Measurements from ENCODE around the gene EVI5.
"Not testable (repeated sequence)": the region's sequence is repeated elsewhere in the genome, so short reads cannot be mapped to it uniquely, and the experiment has no call there.

Gene EVI5

DNA sequence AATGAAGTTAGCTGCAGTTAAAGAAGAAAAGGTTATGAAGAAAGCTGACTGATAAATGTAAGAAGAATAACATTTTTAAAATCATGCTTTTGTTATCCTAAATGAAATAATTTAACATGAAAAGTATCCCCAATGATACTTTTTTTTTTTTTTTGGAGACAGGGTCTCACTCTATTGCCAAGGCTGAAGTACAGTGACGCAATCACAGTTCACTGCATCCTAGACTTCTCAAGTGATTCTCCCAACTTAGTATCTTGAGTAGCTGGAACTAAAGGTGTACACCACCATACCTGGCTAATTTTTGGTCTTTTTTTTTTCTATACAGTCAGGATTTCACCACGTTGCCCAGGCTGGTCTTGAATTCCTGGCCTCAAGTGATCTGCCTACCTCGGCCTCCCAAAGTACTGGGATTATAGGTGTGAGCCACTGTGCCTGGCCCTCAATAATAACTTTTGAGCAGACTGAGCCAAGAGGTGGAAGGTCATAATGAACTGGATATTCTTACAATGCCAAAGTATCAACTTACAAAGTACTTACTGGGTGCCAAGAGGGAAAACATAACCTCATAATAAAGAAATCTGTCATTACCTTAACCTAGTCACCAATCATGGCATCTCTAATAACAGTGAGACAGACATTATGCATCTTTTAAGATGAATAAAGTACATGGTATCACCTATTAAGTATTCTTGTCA is 94.5 kb downstream of the EVI5 start:
- DNase-seq (ENCODE audit: low spot score), result no peak

DNA sequence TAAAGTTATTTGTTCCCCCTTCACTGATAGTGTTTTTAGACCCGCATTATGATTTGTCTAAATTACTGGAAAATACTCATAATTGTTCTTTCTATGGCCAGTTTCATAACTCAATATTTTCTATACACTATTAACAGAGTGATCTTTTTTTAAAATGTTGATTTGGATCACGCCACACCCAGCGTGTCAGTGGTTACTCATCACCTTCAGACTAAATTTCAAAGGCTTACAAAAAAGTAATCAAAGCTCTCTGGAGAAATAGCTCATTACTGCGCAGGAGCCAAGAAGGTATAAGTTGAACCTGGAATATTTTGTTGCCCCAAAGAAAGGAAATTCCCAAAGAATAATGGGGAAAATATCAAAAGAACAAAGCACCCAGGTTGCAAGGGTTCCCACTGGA is 104.9 kb downstream of the EVI5 start:
- no peak for DNase-seq (ENCODE audit: low spot score)

DNA sequence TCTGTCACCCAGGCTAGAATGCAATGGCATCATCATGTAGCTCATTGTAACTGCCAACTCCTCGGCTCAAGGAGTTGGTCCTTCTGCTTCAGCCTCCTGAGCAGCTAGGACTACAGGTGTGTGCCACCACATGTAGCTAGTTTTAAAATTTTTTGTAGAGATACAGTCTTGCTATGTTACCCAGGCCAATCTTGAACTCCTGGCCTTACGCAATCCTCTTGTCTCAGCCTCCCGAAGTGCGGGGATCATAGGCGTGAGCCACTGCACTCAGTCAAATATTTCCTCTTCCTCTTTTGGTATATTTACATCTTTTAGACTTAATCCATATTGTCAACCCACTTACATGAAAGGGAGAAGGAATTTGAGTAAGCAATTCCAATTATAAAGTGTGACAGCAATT is 121.1 kb downstream of the EVI5 start:
- DNase-seq (ENCODE audit: low spot score), result no peak

DNA sequence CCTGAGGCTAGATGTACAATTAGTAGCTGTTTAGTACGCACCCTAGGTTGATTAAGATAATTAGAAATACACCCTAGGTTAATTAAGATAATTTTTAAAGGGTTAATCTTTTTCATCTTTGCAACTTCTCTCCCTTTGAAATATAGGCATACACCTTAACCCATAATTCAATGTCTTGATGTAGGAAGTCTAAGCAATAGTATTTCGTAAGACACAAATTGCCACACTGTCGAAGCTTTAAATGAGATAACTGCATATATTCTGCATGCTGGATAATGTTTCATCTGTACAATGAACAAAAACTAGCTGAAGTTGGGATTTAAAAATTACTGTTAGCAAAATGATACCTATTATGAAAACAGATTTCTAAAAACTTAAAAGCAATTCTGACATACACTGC is 122.9 kb downstream of the EVI5 start:
- no peak for DNase-seq (ENCODE audit: low spot score)

DNA sequence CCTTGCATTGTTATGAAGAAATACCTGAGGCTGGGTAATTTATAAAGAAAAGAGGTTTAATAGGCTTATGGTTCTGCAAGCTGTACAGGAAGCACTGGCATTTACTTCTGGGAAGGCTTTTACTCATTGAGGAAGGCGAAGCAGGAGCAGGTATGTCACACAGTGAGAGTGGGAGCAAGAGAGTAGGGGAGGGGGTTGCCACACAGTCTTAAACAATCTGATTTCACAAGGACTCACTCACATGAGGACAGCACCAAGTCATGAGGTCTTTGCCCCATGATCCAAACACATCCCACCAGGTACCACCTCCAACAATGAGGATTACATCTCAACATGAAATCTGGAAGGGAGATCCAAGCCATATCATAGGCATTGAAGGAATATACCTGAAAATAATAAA is 127.2 kb downstream of the EVI5 start:
- DNase-seq (ENCODE audit: low spot score), result no peak

DNA sequence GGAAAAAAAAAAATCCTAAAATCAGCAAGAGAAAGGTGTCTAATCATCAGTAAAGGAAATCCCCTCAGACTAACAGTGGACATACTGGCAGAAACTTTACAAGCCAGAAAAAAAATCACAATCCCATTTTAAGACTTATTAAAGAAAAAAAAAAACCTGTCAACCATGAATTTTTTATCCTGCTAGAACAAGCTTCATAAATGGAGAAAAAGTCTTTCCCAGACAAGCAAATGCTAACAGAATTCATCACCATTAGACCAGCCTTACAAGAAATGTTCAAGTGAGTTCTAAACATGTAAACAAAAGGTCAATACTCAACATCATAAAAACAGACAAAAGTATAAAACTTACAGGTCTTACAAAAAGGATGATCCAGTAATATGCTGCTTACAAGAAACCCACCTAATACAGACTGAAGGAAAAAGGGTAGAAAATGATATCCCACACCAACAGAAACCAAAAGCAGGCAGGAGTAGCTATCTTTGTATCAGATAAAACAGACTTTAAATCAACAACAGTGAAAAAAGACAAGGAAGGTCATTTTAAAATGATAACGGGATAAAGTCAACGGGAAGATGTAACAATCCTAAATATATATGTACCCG is 129.6 kb downstream of the EVI5 start:
- DNase-seq (ENCODE audit: low spot score), result no peak

DNA sequence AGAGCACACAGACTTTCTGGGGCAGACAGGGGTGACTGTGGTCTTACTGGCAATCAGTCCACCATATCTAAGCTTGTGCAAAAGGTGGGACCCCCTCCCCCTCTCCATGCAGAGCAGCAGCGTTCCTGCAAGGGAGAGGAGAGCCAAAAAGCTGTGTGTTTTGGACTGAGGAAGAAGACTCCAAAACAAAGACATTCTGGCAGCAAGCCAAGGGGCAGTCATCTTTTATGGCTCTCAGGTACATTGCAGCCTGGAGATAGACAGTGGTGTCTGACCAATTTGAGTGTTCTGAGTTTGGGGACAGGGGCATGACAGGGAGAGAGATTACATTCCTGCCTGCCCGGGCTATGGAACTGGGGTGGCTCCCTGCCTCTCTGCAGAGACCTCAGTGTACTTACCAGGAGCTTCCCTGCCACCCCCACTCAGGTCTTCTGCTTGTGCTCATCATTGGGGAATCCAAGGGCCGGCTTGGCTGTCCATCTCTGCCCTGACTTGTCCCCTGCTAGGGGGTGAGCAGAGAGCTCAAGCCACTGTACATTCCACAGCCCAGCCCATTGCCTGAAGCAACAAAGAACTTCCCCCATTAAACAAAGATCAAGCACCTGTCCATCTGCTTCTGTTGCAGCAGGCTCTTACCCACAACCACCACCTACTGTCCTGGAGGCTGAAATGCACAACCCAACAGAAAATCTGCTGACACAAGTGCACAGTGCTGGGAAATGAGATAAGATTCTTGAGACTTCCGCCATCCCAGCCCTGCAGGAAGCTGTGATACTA is 131.1 kb downstream of the EVI5 start:
- DNase-seq (ENCODE audit: low spot score), result no peak

DNA sequence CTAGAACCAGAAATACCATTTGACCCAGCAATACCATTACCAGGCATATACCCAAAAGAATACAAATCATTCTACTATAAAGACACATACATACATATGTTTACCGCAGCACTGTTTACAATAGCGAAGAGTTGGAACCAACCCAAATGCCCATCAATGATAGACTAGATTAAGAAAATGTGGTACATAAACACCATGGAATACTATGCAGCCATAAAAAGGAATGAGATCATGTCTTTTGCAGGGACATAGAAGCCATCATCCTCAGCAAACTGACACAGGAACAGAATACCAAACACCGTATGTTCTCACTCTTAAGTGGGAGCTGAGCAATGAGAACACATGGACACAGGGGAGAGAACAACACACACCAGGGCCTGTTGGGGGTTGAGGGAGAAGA is 144.2 kb downstream of the EVI5 start:
- DNase-seq (ENCODE audit: low spot score), result not testable (repeated sequence)

DNA sequence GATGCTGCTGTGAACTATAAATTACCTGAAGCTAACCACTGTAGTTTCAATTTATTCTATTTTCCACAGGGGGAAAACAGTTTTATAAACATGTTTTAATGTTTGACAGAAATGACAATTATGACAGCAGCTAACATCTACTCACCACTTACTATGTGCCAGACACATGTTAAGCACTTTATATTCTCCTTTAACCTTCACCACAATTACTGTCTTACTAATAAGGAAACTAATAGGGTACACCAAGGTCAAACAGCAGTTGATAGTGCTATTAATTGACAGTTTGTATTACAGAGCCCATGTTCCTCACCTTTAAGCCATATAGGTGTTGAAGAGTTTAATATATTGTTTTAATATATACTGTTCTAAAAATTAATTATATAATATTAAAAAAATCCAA is 146.4 kb downstream of the EVI5 start:
- DNase-seq (ENCODE audit: low spot score), result no peak

DNA sequence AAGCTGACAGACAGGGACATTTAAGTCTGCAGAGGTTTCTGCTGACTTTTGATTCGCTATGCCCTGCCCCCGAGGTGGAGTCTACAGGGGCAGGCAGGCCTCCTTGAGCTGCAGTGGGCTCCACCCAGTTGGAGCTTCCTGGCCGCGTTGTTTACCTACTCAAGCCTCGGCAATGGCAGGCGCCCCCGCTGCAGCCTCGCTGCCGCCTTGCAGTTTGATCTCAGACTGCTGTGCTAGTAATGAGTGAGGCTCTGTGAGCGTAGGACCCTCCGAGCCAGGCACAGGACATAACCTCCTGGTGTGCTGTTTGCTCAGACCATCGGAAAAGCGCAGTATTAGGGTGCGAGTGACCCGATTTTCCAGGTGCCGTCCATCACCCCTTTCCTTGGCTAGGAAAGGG is 149.7 kb downstream of the EVI5 start:
- DNase-seq (ENCODE audit: low spot score), result not testable (repeated sequence)

DNA sequence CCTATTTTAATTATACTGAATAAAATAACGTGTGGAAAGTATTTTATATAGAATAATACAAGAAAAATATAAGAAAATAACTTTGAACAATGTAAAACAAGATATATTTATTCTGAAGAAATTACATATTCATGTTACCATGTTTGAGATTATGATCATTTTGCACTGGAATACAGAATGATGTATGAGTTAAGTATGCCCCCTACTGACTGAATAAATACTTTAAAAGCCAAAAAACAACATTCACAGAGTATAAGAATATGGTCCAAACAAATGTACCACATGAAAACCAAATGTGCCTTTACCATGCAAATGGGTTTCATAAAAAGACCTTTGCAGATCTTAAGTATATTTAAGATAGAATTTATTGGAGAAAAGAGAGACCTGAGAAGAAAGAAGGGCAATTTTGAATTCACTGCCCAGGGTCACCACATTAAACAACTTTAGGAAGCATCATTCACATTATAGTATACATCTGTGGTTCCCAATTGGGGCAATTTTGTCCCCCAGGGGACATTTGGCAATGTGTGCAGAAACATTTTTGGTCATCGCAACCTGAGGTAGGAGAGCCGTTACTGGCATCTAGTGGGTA is 161.6 kb downstream of the EVI5 start:
- DNase-seq (ENCODE audit: low spot score), result no peak

DNA sequence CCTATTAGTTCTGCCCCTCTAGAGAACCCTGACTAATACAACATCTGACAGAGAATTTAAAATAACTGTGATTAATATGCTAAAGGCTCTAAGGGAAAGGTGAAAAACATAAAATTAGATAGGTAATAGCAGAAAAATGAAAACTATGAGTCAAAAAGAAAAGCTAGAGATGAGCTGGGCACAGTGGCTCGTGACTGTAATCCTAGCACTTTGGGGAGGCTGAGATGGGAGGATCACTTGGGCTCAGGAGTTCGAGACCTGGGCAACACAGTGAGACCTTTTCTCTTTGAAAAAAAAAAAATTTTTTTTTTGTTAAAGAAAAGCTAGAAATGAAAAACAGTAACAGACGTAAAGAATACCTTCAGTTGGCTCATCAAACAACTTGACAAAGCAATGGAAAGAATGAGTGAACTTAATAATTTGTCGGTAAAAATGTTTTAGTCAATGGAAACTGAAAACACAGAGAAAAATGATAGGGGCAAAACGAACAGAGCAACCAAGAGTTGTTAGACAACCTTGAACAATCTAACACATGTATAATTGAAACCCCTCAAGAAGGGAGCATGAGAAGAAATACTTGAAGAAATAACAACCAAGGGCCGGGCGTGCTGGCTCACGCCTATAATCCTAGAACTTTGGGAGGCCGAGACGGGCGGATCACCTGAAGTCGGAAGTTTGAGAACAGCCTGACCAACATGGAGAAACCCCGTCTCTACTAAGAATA is 165.3 kb downstream of the EVI5 start:
- no peak for DNase-seq (ENCODE audit: low spot score)

DNA sequence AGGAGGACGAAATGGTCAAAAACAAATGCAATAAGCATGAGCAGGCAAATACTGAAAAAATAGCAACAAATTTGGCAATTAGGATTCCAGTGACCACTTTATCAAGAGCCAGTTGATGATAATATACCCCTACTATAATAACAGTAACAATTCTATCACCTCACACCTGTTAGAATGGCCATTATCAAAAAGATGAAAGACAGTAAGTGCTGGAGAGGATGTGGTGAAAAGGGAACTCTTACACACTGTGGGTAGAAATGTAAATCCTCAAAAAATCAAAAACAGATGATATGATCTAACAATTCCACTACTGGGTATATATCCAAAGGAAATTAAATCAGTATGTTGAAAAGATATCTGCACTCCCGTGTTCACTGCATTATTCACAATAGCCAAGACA is 183.9 kb downstream of the EVI5 start:
- DNase-seq (ENCODE audit: low spot score), result no peak

DNA sequence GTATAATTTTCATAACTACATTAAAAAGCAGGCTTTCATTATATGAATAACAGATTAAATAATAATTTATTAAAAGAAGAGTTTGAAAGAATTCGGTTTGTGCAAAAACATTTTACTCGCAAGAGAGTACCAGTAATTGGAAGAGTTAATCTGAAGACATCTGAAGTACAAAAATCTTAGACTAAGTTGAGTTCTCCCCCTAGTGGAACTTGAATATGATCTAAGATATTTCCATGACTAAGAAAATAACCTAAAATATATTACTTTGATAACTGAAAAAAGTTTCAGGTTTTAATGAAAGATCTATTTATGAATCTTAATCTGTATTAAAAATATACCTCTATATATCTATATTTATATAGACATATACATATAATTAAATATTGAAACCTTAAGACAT is 185.7 kb downstream of the EVI5 start:
- DNase-seq (ENCODE audit: low spot score), result peak; percentile 12

DNA sequence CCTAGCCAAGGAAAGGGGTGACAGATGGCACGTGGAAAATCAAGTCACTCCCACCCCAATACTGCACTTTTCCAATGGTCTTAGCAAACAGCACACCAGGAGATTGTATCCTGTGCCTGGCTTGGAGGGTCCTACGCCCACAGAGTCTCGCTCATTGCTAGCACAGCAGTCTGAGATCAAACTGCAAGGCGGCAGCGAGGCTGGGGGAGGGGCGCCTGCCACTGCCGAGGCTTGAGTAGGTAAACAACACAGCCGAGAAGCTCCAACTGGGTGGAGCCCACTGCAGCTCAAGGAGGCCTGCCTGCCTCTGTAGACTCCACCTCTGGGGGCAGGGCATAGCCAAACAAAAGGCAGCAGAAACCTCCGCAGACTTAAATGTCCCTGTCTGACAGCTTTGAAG is 195.5 kb downstream of the EVI5 start:
- DNase-seq (ENCODE audit: low spot score), result not testable (repeated sequence)

DNA sequence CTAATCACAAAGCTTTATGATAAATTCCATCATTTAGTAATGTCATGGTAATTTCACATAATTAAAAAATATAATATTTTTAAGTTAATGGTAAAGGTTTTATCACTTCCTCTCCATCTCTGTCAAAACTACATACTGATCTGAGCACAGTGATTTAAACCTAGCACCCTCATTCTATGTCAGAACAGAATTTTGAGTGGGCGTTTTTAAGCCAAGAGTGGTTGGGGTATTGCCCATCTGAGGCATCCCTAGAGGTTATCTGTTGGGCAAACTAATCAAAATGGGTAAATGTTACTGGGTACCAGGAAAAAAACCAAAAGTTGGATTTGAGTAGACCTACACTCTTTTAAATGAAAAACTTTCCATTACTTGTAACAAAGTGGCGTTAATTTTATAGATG is 197.5 kb downstream of the EVI5 start:
- no peak for DNase-seq (ENCODE audit: low spot score)

DNA sequence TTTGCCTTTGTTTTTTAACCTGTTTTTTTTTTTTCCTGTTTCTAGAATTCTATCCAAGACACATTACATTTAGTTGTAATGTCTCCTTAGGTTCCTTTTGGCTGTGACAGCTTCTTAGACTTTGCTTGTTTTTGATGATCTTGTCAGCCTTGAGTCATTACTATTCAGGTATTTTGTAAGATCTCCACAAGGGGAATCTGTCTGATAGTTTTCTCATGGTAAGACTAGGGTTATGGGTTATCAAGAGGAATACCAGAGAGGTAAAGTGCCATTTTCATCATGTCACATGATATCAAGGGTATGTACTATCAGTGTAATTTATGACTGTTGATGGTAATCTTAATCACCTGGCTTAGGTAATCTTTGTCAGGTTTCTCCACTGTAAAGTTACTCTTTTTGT is 199.1 kb downstream of the EVI5 start:
- no peak for DNase-seq (ENCODE audit: low spot score)

DNA sequence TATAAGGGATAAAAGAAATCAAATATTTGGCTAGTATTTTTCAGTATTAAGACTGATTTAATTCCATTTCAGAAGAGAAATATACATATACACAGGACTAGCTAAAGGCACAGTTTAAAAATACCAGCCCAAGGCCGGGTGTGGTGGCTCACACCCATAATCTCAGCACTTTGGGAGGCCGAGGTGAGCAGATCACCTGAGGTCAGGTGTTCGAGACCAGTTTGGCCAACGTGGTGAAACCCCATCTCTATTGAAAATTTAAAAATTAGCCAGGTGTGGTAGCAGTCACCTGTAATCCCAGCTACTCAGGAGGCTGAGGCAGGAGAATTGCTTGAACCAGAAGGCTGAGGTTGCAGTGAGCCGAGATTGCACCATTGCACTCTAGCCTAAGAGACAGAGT is 200.1 kb downstream of the EVI5 start:
- not testable (repeated sequence) for DNase-seq (ENCODE audit: low spot score)

DNA sequence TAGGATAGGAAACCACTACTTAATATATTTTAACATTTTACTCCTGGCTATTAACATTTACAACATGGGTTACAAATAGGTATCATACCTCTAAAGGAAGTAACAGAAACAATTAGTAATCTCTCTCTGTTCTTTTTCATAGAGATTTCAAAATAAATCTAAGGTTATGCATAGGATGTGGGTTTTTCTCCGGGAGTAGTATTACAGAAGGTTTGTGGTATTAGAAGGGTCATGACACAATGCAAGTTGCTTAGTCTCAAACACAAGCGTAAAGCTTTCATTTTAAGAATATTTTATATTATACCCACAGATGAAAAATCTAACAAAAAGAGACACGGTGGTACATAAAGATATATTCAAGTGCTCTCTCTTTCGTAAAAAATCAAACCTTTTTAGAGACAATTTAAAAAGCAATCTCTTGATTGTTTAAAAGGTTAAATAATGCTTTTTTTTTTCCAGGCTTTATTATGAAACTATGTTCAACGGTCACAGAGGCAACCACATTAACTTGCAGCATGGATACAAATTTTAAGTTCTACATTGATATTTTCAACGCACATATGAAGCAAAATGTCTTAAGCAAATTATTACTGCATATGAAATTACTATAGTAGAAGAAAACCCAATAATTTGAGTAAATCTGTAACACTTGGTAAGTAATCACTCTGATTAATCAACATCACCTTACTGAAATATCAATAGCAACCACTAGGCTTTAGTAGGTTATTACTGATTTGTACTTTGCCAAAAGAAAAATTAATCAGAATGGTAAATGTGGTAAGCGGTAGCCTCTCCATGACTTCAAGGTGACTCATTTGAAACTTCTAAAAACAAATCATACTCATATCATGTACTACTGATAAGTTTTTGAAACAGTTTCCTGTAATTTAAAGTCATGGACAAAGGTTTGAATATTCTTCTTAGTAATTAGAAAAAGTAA is 200.8 kb downstream of the EVI5 start:
- peak; percentile 11 for DNase-seq (ENCODE audit: low spot score)

DNA sequence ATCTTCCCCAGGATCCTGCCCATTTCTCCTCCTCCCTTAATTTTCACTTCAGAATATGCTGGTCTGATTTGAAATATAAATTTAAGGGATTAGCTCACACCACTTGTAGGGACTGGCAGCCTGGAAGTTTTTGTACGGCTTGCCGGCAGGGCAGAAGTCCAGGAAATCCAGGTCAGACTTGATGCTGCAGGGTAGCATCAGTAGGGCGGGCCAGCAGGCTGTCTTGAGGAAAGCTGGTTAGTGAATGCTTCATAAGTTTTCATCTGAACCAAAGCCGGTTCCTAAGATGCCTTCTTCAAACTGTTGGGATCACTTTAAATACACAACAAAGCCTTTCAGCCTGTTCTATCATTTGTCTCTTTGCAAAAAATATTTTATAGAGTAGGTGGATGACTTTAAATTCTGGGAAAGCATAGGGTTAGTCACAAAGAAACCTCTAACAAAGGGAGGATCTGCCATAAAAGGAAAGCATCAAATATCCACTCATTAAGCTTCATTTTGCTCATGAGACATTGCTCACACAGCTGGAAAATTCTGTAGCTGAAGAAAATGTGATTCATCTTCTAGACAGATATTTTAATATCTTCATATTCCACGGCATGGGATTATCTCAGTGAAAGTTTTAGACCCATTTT is 207.5 kb downstream of the EVI5 start:
- DNase-seq (ENCODE audit: low spot score), result peak; percentile 6

DNA sequence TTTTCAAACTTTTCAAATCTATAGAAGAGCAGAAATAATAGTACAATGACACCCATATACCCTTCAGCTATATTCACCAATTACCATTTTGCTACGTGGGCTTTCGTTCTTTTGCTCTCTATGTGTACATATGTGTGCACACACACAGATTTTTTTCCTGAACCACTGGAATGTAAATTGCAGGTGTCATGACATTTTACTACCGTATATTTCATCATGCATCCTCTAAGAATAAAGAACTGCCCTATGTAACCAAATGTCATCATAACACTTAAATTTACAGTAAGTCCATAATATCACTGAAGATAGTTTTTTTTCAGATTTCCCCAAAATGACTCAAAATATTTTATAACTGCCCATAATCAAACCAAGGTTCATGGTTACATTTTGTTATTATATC is 209.8 kb downstream of the EVI5 start:
- DNase-seq (ENCODE audit: low spot score), result no peak

Measured in AG08396 (cell line).